GM12864 (cell line): ENCODE data around the gene FRMD4A.

Experiments used
- DNase-seq: peaks from one replicate; pipeline ENCODE4 v3.0.0-alpha.2; 2011; ENCODE audit warnings: low read depth
- H3K4me3 ChIP-seq: 2 replicates; pipeline ENCODE4 v1.5.1; 2011; ENCODE audit warnings: mild to moderate bottlenecking, low read depth, low read length, control low read depth
- TF ChIP-seq, protein P1 (sequence below): IDR thresholded peaks from 2 replicates; pipeline ENCODE4 v1.5.1; 2011; ENCODE audit warnings: low read depth, mild to moderate bottlenecking, moderate library complexity, low read length, control low read depth, inconsistent platforms; ENCODE audit errors: missing control alignments

The FRMD4A gene

DNA sequence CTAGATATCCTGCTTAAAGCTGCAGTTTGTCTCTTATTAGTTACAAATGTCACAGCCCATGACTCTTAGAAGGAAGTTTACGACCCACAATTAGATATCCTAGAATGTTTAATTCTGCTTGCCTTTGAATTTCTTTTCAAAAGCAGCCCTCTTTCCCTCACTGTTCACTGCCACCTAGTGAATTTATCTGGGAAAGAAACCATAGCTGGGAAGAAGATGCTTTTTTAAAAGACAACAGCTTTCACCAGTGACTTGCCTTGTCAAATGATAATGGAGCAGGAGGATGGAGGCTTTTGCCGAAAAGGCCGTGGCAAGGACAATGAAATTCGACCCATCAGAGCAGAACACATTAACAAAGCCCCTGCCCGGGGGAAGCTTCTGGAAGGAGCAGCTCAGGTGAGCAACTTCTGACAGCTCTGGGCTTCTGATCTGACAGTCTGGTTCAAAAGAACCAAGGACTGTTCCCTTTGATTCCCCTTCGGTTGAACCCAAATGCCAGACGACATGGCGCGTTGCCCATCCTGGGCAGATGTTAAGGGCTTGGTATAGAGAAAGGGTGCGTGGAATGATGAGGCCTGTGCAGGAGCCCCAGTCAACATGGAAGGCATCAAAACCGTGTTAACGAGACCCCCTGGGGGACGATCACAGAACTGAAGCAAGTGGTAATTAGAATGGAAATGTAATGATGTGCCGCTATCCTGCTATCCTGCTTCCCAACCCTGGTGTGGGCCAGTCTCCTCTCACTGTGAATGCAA lies 236.8 kb downstream of the FRMD4A start:
- DNase-seq = no peak
- TF ChIP-seq, protein P1, sequence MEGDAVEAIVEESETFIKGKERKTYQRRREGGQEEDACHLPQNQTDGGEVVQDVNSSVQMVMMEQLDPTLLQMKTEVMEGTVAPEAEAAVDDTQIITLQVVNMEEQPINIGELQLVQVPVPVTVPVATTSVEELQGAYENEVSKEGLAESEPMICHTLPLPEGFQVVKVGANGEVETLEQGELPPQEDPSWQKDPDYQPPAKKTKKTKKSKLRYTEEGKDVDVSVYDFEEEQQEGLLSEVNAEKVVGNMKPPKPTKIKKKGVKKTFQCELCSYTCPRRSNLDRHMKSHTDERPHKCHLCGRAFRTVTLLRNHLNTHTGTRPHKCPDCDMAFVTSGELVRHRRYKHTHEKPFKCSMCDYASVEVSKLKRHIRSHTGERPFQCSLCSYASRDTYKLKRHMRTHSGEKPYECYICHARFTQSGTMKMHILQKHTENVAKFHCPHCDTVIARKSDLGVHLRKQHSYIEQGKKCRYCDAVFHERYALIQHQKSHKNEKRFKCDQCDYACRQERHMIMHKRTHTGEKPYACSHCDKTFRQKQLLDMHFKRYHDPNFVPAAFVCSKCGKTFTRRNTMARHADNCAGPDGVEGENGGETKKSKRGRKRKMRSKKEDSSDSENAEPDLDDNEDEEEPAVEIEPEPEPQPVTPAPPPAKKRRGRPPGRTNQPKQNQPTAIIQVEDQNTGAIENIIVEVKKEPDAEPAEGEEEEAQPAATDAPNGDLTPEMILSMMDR = peak; percentile 4
- H3K4me3 ChIP-seq = no peak overlapping the region

DNA sequence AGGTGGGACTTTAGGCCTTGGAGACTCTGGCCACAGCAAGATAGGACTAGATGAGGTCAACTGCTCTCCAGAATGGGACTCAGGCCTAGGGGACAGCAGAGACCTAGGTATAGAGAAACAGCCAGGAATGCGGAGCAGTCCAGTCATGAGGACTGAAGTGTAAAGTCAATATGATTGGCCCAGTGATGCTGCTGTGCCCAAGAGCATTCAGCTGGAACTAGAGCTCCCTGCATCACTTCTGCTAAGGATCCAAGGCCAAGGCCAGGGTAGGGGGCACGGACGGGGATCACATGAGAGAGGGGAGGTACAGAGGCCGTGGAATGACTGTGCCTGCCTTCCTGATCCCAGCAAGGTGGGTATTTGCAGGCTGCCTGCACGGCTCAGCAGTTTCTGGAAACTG lies 237.9 kb downstream of the FRMD4A start:
- no peak overlapping the region for H3K4me3 ChIP-seq
- TF ChIP-seq, protein P1 = no peak
- DNase-seq = no peak

DNA sequence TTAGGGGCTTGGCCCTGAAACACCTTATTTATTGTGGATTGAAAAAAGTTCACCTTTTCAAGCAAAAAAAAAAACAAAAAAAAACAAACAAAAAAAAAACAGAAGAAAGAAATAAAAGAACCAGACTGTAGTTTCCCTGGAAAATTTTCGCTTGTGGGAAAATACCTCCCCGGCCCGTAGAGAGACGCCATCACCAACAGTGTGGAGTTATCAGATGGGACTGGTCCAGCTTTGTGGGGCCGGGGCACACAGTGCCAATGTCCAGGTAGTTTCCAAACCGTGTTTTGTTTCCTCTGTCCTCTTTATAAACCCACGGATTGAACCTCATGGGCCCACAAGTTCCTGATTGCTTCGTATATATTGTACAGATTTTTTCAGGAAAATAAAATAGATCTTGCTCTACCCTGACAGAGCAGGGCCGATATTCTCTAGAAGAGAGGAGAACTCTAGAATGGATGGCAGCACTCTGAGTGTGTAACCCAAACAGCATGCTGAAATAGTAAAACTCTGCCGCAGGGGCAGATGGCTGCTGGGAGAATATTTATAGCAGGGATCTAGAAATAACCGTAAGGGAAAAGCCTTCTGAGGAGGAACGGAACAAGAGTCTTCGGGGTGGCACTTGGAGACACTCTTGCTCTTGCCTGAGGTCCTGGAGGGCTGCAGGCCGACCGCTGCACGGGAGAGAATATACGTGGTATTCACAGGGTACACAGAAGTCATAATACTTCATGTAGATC lies 241.0 kb downstream of the FRMD4A start:
- no peak for DNase-seq
- no peak overlapping the region for H3K4me3 ChIP-seq
- TF ChIP-seq, protein P1 = no peak

DNA sequence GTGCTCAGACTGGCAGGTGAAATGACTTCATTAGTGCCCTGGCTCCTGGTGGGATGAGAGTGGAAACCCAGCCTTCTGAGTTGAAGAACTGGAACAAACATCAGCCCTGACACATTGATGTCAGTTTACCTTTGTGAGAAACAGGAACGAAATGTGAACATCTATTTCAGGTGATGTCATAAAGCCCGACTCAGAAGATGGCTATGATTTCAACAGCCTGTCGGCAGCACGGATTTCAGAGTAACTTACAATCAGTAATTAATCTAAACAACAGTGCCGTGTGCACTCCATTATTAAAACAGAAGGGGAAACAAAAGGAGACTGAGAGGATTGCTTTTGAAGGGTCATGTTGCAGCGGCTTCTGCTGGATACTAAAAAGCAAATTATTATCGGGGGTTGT lies 243.2 kb downstream of the FRMD4A start:
- TF ChIP-seq, protein P1 = no peak
- DNase-seq = no peak
- H3K4me3 ChIP-seq = no peak overlapping the region

DNA sequence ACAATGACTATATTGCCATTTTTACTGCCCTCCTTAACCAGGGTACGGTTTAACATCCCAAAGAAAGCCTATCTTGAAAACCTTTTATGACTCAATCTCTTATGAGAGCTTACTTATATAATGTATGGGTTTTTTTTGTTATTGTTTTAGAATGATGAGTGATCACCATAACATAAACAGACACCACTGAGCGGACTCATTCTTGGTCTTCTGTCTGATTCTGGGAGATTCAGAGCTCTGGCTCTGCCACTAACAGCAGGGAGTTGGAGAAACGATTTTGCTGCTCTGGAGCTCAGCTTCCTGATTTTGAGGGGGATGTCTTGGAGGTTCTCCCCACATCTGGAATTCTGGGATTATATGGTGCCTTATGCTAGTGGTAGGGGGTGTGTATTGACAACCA lies 244.1 kb downstream of the FRMD4A start:
- TF ChIP-seq, protein P1 = no peak
- no peak for DNase-seq
- H3K4me3 ChIP-seq = no peak overlapping the region

DNA sequence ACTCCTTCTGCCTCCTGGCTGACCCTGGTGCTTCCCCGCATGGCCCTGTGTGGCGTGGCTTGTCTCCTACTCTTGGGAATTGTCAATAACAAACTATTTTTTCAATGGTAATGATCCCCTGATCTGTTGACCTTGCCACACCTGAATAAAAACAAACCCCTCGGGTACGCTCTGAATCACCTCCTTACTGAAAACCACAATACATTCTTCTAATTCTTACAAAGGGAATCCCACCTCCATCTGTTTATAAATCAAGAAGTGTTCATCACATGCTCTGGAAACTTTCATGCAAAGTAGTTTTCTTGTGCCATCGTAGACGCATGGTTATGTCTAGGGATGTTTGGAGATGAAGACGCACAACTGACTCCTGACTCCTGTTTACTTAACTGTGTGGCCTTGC lies 245.8 kb downstream of the FRMD4A start:
- no peak for DNase-seq

More for the DNA sequence above, 245.8 kb downstream of the FRMD4A start:
- no peak overlapping the region for H3K4me3 ChIP-seq
- TF ChIP-seq, protein P1 = no peak
